Measurements from ENCODE around the gene GNAS.

Gene GNAS

DNA sequence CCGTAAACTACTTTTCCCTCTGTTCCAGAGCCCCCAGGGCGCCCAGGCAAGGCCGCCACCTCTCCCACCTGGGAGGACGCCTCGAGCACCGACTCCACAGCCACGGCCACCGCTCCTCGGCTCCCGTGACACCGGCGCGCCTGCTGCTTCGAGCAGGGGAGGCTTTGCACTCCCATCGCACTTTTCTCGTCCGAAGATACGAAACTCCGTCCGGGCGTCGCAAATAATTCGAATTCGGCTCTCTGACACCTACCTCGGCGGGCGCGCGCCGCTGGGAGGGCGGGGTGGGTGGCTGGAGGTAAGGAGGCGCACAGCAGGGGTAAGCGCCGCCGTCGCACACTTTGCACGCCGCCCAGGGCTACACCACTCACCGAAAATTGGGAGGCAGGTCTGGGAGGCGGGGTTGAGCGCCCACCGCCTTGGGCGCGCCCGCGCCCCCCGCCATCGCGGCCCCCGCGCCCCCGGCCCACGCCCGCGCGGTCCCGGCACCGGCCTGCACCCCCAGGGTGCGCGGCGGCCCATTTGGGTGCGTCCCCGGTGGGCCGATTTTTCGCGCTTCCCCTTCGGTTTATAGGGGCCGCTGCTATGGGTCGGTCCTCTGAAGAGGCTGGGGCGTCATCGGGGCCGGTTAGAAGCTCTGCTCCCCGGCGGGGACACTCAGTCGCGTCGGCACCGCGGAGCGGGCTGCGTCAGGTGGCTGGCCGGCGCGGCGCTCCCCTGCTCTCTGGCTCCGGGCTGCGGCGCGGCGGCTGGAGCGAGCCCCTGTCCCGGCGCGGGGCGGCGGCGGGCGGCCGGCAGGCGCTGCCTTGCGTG is 36.2 kb downstream of the GNAS start:
- TF ChIP-seq, protein P1, sequence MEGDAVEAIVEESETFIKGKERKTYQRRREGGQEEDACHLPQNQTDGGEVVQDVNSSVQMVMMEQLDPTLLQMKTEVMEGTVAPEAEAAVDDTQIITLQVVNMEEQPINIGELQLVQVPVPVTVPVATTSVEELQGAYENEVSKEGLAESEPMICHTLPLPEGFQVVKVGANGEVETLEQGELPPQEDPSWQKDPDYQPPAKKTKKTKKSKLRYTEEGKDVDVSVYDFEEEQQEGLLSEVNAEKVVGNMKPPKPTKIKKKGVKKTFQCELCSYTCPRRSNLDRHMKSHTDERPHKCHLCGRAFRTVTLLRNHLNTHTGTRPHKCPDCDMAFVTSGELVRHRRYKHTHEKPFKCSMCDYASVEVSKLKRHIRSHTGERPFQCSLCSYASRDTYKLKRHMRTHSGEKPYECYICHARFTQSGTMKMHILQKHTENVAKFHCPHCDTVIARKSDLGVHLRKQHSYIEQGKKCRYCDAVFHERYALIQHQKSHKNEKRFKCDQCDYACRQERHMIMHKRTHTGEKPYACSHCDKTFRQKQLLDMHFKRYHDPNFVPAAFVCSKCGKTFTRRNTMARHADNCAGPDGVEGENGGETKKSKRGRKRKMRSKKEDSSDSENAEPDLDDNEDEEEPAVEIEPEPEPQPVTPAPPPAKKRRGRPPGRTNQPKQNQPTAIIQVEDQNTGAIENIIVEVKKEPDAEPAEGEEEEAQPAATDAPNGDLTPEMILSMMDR (IDR thresholded peaks at IDR 0.05; ENCODE audit: borderline replicate concordance, insufficient read depth, low read depth, low read length): no peak
- peak overlapping the region; percentile 58 for H3K4me3 ChIP-seq (ENCODE audit: low read depth, low read length)

DNA sequence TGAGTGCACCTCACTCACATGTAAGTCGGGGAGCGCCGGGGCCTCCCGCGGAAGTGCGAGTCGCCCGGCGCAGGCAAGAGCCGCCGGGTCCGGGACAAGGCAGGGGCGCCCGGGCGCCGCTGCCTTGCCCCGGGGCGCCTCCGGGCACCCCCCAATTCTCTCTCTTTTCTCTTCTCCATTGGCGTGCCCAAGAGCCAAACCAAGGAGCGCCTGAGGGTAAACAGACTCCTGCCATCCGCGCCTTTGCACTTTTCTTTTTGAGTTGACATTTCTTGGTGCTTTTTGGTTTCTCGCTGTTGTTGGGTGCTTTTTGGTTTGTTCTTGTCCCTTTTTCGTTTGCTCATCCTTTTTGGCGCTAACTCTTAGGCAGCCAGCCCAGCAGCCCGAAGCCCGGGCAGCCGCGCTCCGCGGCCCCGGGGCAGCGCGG is 36.8 kb downstream of the GNAS start:
- TF ChIP-seq, protein P1 (IDR thresholded peaks at IDR 0.05; ENCODE audit: borderline replicate concordance, insufficient read depth, low read depth, low read length): no peak
- peak overlapping the region; percentile 58 for H3K4me3 ChIP-seq (ENCODE audit: low read depth, low read length)

DNA sequence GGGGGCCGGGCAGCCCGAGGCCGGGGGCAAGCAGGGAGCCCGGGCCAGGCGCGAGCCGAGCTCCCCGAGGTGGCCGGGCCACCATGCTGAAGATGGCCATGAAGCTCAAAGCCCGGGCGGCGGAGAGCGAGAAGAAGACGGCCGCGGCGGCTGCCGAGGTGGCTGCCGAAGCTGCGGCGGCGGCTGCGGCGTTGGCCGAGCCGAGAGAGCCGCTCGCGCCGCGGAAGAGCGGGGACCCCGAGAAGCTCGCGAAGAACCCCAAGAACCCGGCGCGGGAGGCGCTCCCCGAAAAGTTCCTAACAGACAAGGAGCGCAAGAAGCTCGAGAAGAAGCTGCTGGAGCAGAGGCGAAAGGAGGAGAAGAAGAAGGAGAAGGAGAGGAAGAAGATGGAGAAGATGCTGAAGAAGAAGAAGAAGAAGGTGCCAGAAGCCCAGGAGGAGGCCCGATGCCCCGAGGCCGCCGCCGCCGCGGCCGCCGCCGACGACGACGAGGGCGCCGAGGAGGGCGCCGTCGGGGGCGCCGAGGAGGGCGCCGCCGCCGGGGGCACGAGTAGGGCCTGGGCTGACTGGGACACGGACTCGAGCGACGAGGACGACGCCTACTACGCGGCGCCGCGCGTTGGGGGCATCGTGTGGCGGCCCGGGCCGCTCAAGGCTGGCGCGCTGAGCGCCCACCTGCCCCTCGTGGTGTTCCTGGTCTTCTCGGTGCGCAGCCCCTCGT is 37.4 kb downstream of the GNAS start:
- H3K4me3 ChIP-seq (ENCODE audit: low read depth, low read length): peak overlapping the region; percentile 58
- TF ChIP-seq, protein P1 (IDR thresholded peaks at IDR 0.05; ENCODE audit: borderline replicate concordance, insufficient read depth, low read depth, low read length): no peak

DNA sequence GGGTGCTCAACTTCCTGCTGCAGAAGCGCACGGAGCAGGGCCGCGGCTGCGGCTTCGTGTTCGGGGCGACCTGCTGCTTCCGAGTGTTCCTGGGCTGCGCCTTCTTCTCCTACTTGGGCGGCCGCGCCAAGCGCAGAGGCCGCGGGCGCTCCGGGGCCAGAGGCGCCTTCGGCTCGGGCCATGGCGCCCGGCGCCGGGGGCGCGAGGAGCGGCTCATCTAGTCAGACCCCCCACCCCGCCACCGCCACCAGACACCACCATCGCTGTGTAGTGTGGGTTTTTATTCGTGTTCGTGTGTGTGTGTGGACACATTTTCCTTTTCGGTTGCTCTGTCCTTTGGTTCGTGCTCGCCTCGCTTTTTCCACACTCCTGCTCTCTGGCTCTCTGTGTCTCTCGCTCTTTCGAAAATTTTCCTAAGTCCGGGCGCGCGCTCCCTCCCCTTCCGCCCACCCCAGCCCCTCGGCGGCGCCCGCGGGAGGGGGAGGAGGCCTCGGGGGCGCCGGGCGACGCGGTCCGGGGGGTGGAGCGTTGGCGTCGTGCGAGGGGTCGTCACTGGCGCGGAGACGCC is 38.1 kb downstream of the GNAS start:
- H3K4me3 ChIP-seq (ENCODE audit: low read depth, low read length): peak overlapping the region; percentile 58
- TF ChIP-seq, protein P1 (IDR thresholded peaks at IDR 0.05; ENCODE audit: borderline replicate concordance, insufficient read depth, low read depth, low read length): no peak

DNA sequence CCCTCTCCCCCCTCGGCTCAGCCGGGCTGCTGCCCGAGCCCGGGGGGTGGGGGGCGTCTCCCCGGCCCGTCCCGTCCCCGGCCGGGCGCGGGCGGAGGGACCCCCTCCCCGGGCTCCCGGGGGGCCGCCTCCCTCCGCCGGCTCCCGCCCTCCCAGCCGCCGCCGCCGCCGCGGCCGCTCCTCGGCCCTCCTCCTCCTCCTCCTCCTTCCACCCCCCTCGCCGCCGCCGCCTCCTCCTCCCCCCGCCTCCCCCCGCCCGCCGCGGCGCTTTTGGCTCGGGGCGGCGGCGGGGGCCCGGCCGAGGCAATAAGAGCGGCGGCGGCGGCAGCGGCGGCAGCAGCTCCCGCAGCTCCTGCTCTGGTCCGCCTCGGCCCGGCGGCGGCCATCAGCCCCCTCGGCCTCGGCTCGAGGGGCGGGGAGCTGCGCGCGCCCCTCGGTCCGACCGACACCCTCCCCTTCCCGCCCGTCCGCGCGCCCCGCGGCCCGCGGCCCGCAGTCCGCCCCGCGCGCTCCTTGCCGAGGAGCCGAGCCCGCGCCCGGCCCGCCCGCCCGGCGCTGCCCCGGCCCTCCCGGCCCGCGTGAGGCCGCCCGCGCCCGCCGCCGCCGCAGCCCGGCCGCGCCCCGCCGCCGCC is 38.7 kb downstream of the GNAS start:
- TF ChIP-seq, protein P1 (IDR thresholded peaks at IDR 0.05; ENCODE audit: borderline replicate concordance, insufficient read depth, low read depth, low read length): no peak
- H3K4me3 ChIP-seq (ENCODE audit: low read depth, low read length): peak overlapping the region; percentile 58

DNA sequence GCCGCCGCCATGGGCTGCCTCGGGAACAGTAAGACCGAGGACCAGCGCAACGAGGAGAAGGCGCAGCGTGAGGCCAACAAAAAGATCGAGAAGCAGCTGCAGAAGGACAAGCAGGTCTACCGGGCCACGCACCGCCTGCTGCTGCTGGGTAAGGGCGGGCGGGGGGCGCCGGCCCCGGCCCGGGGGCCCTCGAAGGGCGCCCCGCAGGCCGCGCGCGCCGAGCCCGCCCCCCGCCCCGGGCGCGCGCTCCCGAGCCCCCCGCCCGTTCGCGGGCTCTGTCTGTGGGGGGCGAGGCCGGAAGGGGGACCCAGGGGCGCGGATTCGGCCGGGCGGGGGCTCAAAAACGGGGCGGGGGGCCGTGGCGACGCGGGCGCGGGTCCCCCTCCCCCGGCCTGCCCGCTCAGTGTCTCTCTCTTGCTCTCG is 39.2 kb downstream of the GNAS start:
- H3K4me3 ChIP-seq (ENCODE audit: low read depth, low read length): peak overlapping the region; percentile 58
- TF ChIP-seq, protein P1 (IDR thresholded peaks at IDR 0.05; ENCODE audit: borderline replicate concordance, insufficient read depth, low read depth, low read length): no peak

All from GM12875 (cell line).